Thymus (tissue), 14 donors: ENCODE measurements around the gene KRTAP15-1. TPM values are rescaled to one million over a fixed set of nuclear protein-coding genes. Genes with fewer than 3 reads are reported as not detected.

Experiments
- DNase-seq, 9 donors: peaks; one replicate each; pipeline ENCODE4 v3.0.0-alpha.2; 2013; ENCODE audit warnings: low spot score in 9 of 9, low read depth in 6 of 9, missing footprints in 1 of 9
- H3K27ac ChIP-seq, 2 donors: one replicate each; pipeline ENCODE4 v1.5.1; 2013; ENCODE audit warnings: control low read depth in 1 of 2, low read depth in 1 of 2, low read length in 1 of 2, mild to moderate bottlenecking in 1 of 2, moderate library complexity in 1 of 2
- H3K27me3 ChIP-seq, 2 donors: one replicate each; pipeline ENCODE4 v1.5.1; 2013; ENCODE audit warnings: low read length in 1 of 2; ENCODE audit not compliant: control insufficient read depth in 2 of 2, insufficient read depth in 1 of 2
- H3K36me3 ChIP-seq, 2 donors: one replicate each; pipeline ENCODE4 v1.5.1; 2013; ENCODE audit warnings: low read length in 1 of 2, mild to moderate bottlenecking in 1 of 2, moderate library complexity in 1 of 2; ENCODE audit not compliant: control insufficient read depth in 2 of 2, insufficient read depth in 2 of 2
- H3K4me1 ChIP-seq, 2 donors: one replicate each; pipeline ENCODE4 v1.5.1; 2013; ENCODE audit warnings: low read length in 2 of 2; ENCODE audit not compliant: control insufficient read depth in 2 of 2, insufficient read depth in 2 of 2
- H3K4me3 ChIP-seq, 2 donors: one replicate each; pipeline ENCODE4 v1.5.1; 2013; ENCODE audit warnings: low read length in 2 of 2, control low read depth in 1 of 2, mild to moderate bottlenecking in 1 of 2
- H3K9me3 ChIP-seq, 2 donors: one replicate each; pipeline ENCODE4 v1.5.1; 2013; ENCODE audit warnings: low read length in 1 of 2, mild to moderate bottlenecking in 1 of 2; ENCODE audit not compliant: control insufficient read depth in 2 of 2, insufficient read depth in 1 of 2
- WGBS: extraction: QIAGEN DNeasy Blood & Tissue Kit; methylation state at CpG from one replicate; pipeline ENCODE4 v1.1.7; 2013; 5-methylcytosine and 5-hydroxymethylcytosine counted together
- long read RNA-seq, 10 donors: transcript quantifications; one replicate each; lab custom pipeline, GENCODE V29; 2026
- polyA plus RNA-seq: library from polyadenylated mRNA; stranded (reverse); fragments of 200-250 nt; gene quantifications from one replicate; pipeline ENCODE4 v1.2.3, GENCODE V29; 2013
- total RNA-seq: library from RNA; stranded (reverse); fragments of 120-200 nt; gene quantifications from one replicate; pipeline ENCODE4 v1.2.4, GENCODE V29; 2013
- donor health status: healthy.

The KRTAP15-1 gene, protein sequence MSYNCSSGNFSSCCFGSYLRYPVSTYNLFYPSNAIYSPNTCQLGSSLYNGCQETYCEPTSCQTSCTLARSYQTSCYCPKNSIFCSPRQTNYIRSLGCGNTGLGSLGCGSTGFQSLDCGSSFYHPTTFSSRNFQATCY
- not detected for total RNA-seq
- polyA plus RNA-seq = not detected
- long read RNA-seq, donor 1 = 0 reads
- long read RNA-seq, donor 2 = 0 reads
- long read RNA-seq, donor 3 = 0 reads
- long read RNA-seq, donor 4 = 0 reads
- long read RNA-seq, donor 5 = 0 reads
- long read RNA-seq, donor 6 = 0 reads
- long read RNA-seq, donor 7 = 0 reads
- long read RNA-seq, donor 8 = 0 reads
- long read RNA-seq, donor 9 = 0 reads
- long read RNA-seq, donor 10 = 0 reads

DNA sequence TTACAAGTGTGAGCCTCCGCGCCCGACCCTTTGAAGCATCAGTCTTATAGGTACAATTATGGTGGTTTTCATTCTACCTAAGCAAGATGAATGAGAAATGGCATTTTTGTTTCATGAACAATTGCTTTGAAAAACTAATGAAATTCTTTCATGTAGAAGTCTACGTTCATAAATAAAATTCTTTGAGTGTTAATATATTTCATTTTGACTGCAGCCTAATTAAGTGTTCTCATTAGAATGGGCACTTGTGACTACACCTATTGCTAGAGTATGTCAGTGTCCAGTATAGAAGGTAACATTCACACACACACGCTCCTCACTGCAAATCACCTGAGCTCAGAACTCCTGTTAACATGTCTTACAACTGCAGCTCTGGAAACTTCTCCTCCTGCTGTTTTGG is at the start of gene KRTAP15-1:
TSS of gene KRTAP15-1 (plus strand) at position 301 of the 400 bp plus-strand sequence. CDS start at position 354, 53 bp downstream.
- H3K36me3 ChIP-seq = no peaks in the 10 kb centered on the region
- 95% methylated on average over 5 of the region's 5 CpGs for WGBS
- no peak within 1 kb of the TSS for H3K4me3 ChIP-seq
- H3K4me1 ChIP-seq = no peaks in the 10 kb centered on the region
- H3K27ac ChIP-seq = no peak within 1 kb of the TSS
- no peaks in the 10 kb centered on the region for H3K9me3 ChIP-seq
- no peaks in the 10 kb centered on the region for H3K27me3 ChIP-seq
- DNase-seq = no peak

DNA sequence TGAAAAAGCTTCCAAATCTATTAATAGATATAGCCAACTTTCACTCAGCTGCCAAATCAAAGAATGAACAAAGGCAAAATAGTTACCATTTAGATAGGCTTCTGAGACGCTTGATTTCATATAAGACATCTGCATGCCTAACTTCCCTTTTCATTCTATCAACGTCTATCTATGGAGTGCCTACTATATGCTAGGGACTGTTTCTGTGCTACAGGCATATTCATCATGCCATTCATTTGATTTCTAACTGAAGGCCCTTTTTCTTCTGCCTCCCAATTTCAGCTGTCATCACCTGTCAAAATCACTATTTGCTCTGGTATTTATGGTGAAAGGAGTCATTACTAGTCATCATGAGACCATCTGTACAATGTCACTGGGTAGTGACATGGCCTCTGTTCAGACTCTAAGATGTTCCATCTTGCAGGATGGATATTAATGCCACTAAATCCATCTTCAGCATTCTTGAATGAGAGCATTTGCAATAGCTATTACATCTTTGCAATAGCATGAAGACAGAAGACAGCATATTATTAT is 48.5 kb upstream of the KRTAP15-1 start:
- H3K36me3 ChIP-seq = no peaks in the 10 kb centered on the region
- no peak overlapping the region for H3K27ac ChIP-seq
- no peaks in the 10 kb centered on the region for H3K4me1 ChIP-seq
- peaks cover 0 to 3% of the 10 kb centered on the region in 2 donors for H3K9me3 ChIP-seq
- no peak for DNase-seq
- no peak overlapping the region for H3K4me3 ChIP-seq
- 79% methylated on average over 2 of the region's 2 CpGs for WGBS
- H3K27me3 ChIP-seq = no peaks in the 10 kb centered on the region

DNA sequence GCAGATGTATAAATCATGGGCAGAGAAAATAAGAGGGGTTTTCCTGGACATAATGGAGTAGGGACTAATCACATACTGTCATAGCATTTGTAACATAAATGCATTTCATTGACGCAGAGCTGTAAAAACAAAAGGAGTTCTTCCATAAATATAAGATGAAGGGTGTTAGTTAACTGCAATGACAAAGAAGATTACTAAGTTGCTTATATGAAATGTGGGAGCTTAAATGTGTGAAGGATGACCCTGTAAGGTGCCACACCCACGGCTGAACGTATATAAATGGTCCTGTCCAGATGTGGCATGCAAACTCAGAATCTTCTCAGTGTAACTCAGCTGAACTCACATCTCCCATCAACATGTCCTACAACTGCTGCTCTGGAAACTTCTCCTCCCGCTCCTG is 44.3 kb upstream of the KRTAP15-1 start, which contains the start of gene KRTAP13-1:
TSS of gene KRTAP13-1 (plus strand) at position 301 of the 400 bp plus-strand sequence. CDS start at position 357, 56 bp downstream.
- Histone ChIP-seq H3K36me3 (no peaks in the 10 kb centered on the region), H3K4me3 (no peak within 1 kb of the TSS), H3K9me3 (peaks cover 0 to under 1% of the 10 kb centered on the region in 2 donors), H3K27ac (no peak within 1 kb of the TSS), H3K27me3 (no peaks in the 10 kb centered on the region), H3K4me1 (no peaks in the 10 kb centered on the region)
- WGBS = 86% methylated on average over 4 of the region's 4 CpGs
- DNase-seq = no peak

DNA sequence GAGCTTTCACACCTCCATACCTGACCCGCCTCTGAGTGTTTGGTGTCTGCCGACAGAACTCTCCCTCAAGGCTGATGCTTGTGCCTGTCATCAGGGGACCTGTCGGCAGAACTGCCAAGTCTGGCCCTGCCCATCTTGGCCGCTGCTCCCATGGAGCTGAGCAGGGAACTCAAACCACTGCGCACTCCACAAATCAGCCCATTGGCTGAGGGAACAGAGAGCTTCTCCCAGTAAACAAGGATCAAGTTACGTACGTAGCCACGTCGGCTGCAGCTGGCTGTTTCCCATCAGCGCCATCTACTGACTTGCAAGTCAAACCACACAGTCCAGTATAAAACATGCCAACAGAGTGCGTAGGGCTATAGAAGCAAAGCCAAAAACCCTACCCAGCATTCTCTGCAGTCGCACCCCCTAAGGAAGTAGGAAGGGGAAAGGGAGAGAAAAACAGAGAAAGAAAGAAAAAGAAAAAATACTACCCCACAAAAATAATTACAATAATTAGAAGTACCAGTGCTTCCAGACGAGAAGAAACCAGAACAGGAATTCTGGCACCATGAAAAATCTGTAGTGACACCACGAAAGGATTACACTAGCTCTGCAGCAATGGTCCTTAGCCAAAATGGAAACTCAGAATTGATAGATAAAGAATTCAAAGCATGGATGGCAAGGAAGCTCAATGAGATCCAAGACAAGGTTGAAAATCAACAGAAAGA is 31.1 kb upstream of the KRTAP15-1 start:
- Histone ChIP-seq H3K27me3 (no peaks in the 10 kb centered on the region), H3K36me3 (no peaks in the 10 kb centered on the region), H3K9me3 (peaks cover 0 to 4% of the 10 kb centered on the region in 2 donors), H3K4me1 (no peaks in the 10 kb centered on the region), H3K27ac (no peak overlapping the region), H3K4me3 (no peak overlapping the region)
- WGBS = 33% methylated on average over 14 of the region's 14 CpGs
- peak in 3 of 9 donors; percentile 0 to 4 (median 2) for DNase-seq

DNA sequence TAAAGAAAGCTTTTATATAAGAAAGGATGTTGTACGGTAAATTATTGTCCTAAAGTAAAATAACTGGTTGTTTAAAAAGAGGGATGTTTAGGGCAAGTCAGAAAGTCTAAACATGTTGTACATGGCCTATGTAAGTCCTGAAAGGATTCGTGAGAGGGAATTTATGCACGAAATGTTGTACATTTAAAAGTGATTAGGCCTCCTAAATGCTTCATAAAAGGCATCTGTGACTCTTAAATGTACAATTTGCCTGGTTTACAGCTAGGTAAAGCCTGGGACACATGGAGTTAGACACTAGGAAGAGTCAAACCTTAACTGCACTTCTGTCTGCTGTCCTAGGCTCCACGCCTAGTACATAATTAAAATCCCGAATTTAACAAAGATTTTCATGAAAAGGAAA is 24.1 kb upstream of the KRTAP15-1 start:
- 92% methylated on average over 5 of the region's 5 CpGs for WGBS
- H3K27ac ChIP-seq = no peak overlapping the region

DNA sequence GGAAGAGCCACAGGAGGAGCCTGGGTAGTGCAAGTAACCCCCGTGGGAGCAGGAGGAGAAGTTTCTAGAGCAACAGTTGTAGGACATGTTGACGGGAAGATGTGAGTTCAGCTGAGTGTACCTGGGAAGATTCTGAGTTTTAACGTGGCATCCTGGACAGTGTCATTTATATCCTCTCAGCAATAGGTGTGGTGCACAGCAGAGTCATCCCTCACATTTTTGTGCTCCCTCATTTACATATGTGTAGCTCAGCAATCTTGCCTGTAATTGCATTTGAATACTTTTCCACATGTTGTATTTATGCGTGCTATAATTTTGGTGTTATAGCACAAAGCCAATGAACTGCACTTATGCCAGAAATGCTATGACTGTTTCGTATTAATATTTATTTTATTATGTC is 14.2 kb upstream of the KRTAP15-1 start, which contains the start of gene KRTAP13-3:
TSS of gene KRTAP13-3 (minus strand) at position 101 of the 400 bp plus-strand sequence. CDS start at position 87, 14 bp downstream.
- no peak within 1 kb of the TSS for H3K27ac ChIP-seq
- H3K27me3 ChIP-seq = no peaks in the 10 kb centered on the region
- H3K9me3 ChIP-seq = no peaks in the 10 kb centered on the region
- H3K4me3 ChIP-seq = no peak within 1 kb of the TSS
- H3K4me1 ChIP-seq = no peaks in the 10 kb centered on the region
- WGBS = 92% methylated on average over 5 of the region's 5 CpGs
- DNase-seq = no peak
- no peaks in the 10 kb centered on the region for H3K36me3 ChIP-seq

More for the DNA sequence above, 24.1 kb upstream of the KRTAP15-1 start:
- no peaks in the 10 kb centered on the region for H3K4me1 ChIP-seq
- H3K9me3 ChIP-seq = no peaks in the 10 kb centered on the region
- H3K36me3 ChIP-seq = no peaks in the 10 kb centered on the region
- no peaks in the 10 kb centered on the region for H3K27me3 ChIP-seq
- no peak for DNase-seq
- no peak overlapping the region for H3K4me3 ChIP-seq

DNA sequence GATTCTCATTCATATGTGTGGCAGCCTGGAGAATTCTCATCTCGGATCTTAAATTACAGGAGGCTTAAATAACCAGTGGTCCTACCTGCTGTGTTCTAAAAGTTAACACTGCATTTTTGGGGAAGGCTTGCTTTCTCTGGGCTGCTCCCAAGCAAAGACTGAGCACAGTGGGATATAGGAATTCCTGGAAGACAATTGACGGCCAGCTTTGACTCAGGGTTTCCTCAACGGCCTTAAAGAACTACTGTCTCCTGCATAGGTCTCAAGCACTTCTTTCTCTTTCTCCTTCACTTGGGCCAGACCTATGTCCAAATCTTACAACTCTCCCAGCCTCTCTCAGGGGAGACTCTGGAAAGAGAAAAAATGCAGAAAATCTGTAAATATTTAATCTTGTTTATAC is 13.3 kb upstream of the KRTAP15-1 start:
- no peak for DNase-seq
- H3K27me3 ChIP-seq = no peaks in the 10 kb centered on the region
- 82% methylated on average over 3 of the region's 3 CpGs for WGBS

DNA sequence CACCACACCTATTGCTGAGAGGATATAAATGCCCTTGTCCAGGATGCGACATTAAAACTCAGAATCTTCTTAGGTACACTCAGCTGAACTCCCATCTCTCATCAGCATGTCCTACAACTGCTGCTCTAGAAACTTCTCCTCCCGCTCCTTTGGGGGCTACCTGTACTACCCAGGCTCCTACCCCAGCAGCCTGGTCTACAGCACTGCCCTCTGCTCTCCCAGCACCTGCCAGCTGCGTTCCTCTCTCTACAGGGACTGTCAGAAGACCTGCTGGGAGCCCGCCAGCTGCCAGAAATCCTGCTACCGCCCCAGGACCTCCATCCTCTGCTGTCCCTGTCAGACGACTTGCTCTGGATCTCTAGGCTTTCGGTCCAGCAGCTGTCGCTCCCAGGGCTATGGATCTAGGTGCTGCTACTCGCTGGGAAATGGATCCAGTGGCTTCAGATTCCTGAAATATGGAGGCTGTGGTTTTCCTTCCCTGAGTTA is 9.9 kb upstream of the KRTAP15-1 start, which contains the start of gene KRTAP13-4:
TSS of gene KRTAP13-4 (plus strand) at position 51 of the 486 bp plus-strand sequence. CDS start at position 107, 56 bp downstream.
- Histone ChIP-seq H3K9me3 (no peaks in the 10 kb centered on the region), H3K27me3 (no peaks in the 10 kb centered on the region), H3K27ac (no peak within 1 kb of the TSS), H3K36me3 (no peaks in the 10 kb centered on the region), H3K4me3 (no peak within 1 kb of the TSS), H3K4me1 (no peaks in the 10 kb centered on the region)
- WGBS = 85% methylated on average over 9 of the region's 9 CpGs
- DNase-seq = no peak

More for the DNA sequence above, 13.3 kb upstream of the KRTAP15-1 start:
- H3K36me3 ChIP-seq = no peaks in the 10 kb centered on the region
- no peak overlapping the region for H3K4me3 ChIP-seq
- no peaks in the 10 kb centered on the region for H3K9me3 ChIP-seq
- no peak overlapping the region for H3K27ac ChIP-seq
- H3K4me1 ChIP-seq = no peaks in the 10 kb centered on the region
